A549 (cell line): ENCODE measurements around the gene CCDC30.

Experiments used
- CTCF ChIP-seq: fragments of >200 bp; sonication (Bioruptor Twin); formaldehyde crosslinking; IDR thresholded peaks from 3 replicates; pipeline ENCODE4 v1.5.1; 2016
- EP300 ChIP-seq, 2 experiments: fragments of >200 bp; sonication (Bioruptor Twin); formaldehyde crosslinking; IDR thresholded peaks; 2 replicates in 1 of 2; 3 replicates in 1 of 2; pipeline ENCODE4 v1.6.1; 2016 to 2017
- ESRRA ChIP-seq: fragments of 150-350 bp; IDR thresholded peaks from 2 replicates; pipeline ENCODE4 v1.6.1; 2014; ENCODE audit warnings: mild to moderate bottlenecking, low read length, borderline replicate concordance
- MAFK ChIP-seq: fragments of 450-650 bp; IDR thresholded peaks from 2 replicates; pipeline ENCODE4 v1.6.1; 2014; ENCODE audit not compliant: partially characterized antibody
- MAZ ChIP-seq: fragments of 150-350 bp; IDR thresholded peaks from 2 replicates; pipeline ENCODE4 v1.6.1; 2014; ENCODE audit warnings: antibody characterized with exemption, low read depth, low read length, borderline replicate concordance
- POLR2A ChIP-seq: IDR thresholded peaks from 2 replicates; pipeline ENCODE4 v1.6.1; 2012; ENCODE audit warnings: mild to moderate bottlenecking, low read length
- REST ChIP-seq: fragments of 200-600 bp; sonication (generic); IDR thresholded peaks from 2 replicates; pipeline ENCODE4 v1.6.1; 2016; ENCODE audit warnings: antibody characterized with exemption, mild to moderate bottlenecking, moderate library complexity
- USF2 ChIP-seq: fragments of 450-650 bp; IDR thresholded peaks from 2 replicates; pipeline ENCODE4 v1.6.1; 2014; ENCODE audit warnings: antibody characterized with exemption
- ZFP36 ChIP-seq: fragments of 450-650 bp; IDR thresholded peaks from 2 replicates; pipeline ENCODE4 v1.6.1; 2014; ENCODE audit warnings: borderline replicate concordance; ENCODE audit not compliant: partially characterized antibody

GRCh38 chr1:42456754-42457089 lies 6.4 kb upstream of the CCDC30 start:
- TF ChIP-seq CTCF: no peak
- TF ChIP-seq MAFK: no peak
- no peak for TF ChIP-seq ZFP36
- TF ChIP-seq EP300 (IDR thresholded peaks at IDR 0.05): no peak
- no peak for TF ChIP-seq POLR2A
- no peak for TF ChIP-seq MAZ
- no peak for TF ChIP-seq USF2
- TF ChIP-seq REST: no peak
- TF ChIP-seq ESRRA: no peak
